ENCODE measurements around the gene TRNAU1AP. TPM values are rescaled to one million over a fixed set of nuclear protein-coding genes. Genes with fewer than 3 reads are reported as not detected.
"Not testable (repeated sequence)": the region's sequence is repeated elsewhere in the genome, so short reads cannot be mapped to it uniquely, and the experiment has no call there.

Gene TRNAU1AP
- total and polyA plus RNA-seq, 2 of the 13 experiments (the other 11 are each of a cell fraction or from before 2014, with no cell fraction given), result 29.0 to 42.9 TPM

GRCh38 chr1:28594686-28595411, 42.0 kb downstream of the TRNAU1AP start:
- DNase-seq (ENCODE audit: low spot score); CTCF ChIA-PET (ENCODE audit: low intra/inter-chr PET ratio, low total read pairs): not testable (repeated sequence)
- POLR2A ChIA-PET, result interaction anchor here (7.8 kb wide), 1 partner anchor 15 kb away, joined by 139 read pairs; no protein-coding TSS in a partner anchor
- TF ChIP-seq, protein P1, sequence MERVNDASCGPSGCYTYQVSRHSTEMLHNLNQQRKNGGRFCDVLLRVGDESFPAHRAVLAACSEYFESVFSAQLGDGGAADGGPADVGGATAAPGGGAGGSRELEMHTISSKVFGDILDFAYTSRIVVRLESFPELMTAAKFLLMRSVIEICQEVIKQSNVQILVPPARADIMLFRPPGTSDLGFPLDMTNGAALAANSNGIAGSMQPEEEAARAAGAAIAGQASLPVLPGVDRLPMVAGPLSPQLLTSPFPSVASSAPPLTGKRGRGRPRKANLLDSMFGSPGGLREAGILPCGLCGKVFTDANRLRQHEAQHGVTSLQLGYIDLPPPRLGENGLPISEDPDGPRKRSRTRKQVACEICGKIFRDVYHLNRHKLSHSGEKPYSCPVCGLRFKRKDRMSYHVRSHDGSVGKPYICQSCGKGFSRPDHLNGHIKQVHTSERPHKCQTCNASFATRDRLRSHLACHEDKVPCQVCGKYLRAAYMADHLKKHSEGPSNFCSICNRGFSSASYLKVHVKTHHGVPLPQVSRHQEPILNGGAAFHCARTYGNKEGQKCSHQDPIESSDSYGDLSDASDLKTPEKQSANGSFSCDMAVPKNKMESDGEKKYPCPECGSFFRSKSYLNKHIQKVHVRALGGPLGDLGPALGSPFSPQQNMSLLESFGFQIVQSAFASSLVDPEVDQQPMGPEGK (CRISPR knock-in tag; IDR thresholded peaks at IDR 0.05), result peak; percentile 73; the same call in 1 of the 2 replicates
- TF ChIP-seq ARID4A (CRISPR knock-in tag; IDR thresholded peaks at IDR 0.05; ENCODE audit: borderline replicate concordance) (peak; percentile 7; the same call in 1 of the 2 replicates), ZNF274 (CRISPR knock-in tag; IDR thresholded peaks at IDR 0.05) (peak; percentile 35; the same call in 1 of the 2 replicates), SPEN (CRISPR knock-in tag; IDR thresholded peaks at IDR 0.05; ENCODE audit: low read depth) (peak; percentile 55; the same call in 1 of the 2 replicates), MZF1 (CRISPR knock-in tag; IDR thresholded peaks at IDR 0.05; ENCODE audit: borderline replicate concordance) (peak; percentile 96), ZFP82 (CRISPR knock-in tag; IDR thresholded peaks at IDR 0.05; ENCODE audit: borderline replicate concordance) (0 out of 2 replicates have a peak, but pooled peaks have one; percentile 41), ZNF607 (CRISPR knock-in tag; IDR thresholded peaks at IDR 0.05; ENCODE audit: borderline replicate concordance) (0 out of 2 replicates have a peak, but pooled peaks have one; percentile 39), ARHGAP35 (CRISPR knock-in tag; IDR thresholded peaks at IDR 0.05; ENCODE audit: borderline replicate concordance) (0 out of 2 replicates have a peak, but pooled peaks have one; percentile 12), POLR2AphosphoS5 (IDR thresholded peaks at IDR 0.05; ENCODE audit: low read depth, low read length) (peak; percentile 13; the same call in 1 of the 2 replicates), TBX2 (CRISPR knock-in tag; IDR thresholded peaks at IDR 0.05; ENCODE audit: borderline replicate concordance) (0 out of 2 replicates have a peak, but pooled peaks have one; percentile 10), SP4 (CRISPR knock-in tag; IDR thresholded peaks at IDR 0.05) (0 out of 2 replicates have a peak, but pooled peaks have one; percentile 14)

More at GRCh38 chr1:28594686-28595411, 42.0 kb downstream of the TRNAU1AP start:
- FAIRE-seq; ATAC-seq; BruUV-seq (replicated peaks); H3K27ac ChIP-seq (ENCODE audit: extremely low read length, insufficient read depth, low read length); H3K9ac ChIP-seq (ENCODE audit: insufficient read depth, low read depth, low read length); H3K36me3 ChIP-seq (replicated peaks in 1 of 2; ENCODE audit: control insufficient read depth in 1 of 2, insufficient read depth in 2 of 2, low read length in 2 of 2); H2AFZ ChIP-seq (ENCODE audit: low read length); H3K27me3 ChIP-seq (ENCODE audit: control insufficient read depth in 1 of 2, insufficient read depth in 2 of 2, low read length in 2 of 2); H3K9me3 ChIP-seq (ENCODE audit: low read length): not testable (repeated sequence)
- in situ Hi-C loops (cut with HindIII; ENCODE audit: extremely low pct_ligation_motif_present, low pct_unique_long_range_greater_than_20kb), result loop anchor here (25.0 kb wide), 1 partner anchor 358 kb away; the partner anchor contains the start of genes ATP5IF1 and DNAJC8
- Histone ChIP-seq H3K79me2 (ENCODE audit: insufficient read depth, low read length) (peaks cover 14% of the 10 kb centered on the region), H4K20me1 (ENCODE audit: insufficient read depth, low read length) (peaks cover 11% of the 10 kb centered on the region; the same call in 1 of the 2 replicates), H3K4me3 (replicated peaks in 1 of 3; ENCODE audit: insufficient read depth in 1 of 3, low read depth in 2 of 3, low read length in 3 of 3) (peak overlapping the region in 1 of 3 experiments; percentile 91; a peak in 1 of 6 replicates), H3K4me1 (ENCODE audit: insufficient read depth, low read length) (peaks cover 48% of the 10 kb centered on the region), H3K4me2 (ENCODE audit: low read depth, low read length) (peak overlapping the region; percentile 39)
- intact Hi-C loops (cut with micrococcal nuclease; ENCODE audit: unreplicated experiment), result loop anchor here (1.0 kb wide), 1 partner anchor 26 kb away; no protein-coding TSS in a partner anchor
- 87% methylated on average over 7 of the region's 7 CpGs for WGBS (ENCODE audit: low lambda C conversion rate)
